ENCODE data around the gene PLCD3. TPM values are rescaled to one million over a fixed set of nuclear protein-coding genes. Genes with fewer than 3 reads are reported as not detected.
A peak's percentile ranks its signal among the peaks of the same experiment; 100 is the strongest.

PLCD3 gene
- polyA plus RNA-seq, 1 of the 3 experiments (the other 2 are of a cell fraction), result 59.7 TPM

DNA sequence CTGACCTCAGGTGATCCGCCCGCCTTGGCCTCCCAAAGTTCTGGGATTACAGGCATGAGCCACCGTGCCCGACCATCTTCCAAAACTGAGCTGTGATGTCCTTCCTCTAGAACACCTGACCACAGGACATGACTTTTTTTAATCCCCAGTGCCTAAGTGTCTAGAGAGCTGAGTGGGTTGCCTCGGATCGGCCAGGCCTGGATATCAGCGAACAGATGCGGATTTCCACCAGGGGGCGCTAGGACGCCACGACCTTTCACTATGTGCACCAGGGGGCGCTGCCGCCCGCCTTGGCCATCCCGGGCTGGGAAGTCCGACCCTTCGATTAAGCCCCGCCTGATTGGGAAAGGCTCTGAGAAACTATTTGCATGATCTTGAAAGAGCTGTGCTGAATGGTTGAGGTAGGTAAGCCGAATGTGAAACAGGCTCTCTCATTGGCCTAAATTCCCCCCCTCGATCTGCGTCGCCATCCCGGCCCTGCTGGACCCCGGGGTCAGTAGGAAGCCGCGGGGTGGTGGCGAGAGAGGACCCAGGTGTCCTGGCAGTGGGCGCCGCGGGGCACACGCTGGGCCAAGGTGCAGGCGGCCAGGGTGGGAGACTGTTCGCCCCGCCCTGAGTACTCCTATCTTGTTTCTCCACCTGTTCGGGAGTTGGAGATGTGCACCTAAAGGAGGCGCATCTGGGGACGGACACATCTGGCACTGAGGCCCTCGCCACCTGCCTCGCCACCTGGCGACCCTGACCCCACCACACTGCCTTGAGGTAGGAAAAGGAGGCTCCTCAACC lies 3.1 kb upstream of the PLCD3 start, which contains the start of gene ACBD4 (continued):
- TF ChIP-seq CHD2 (IDR thresholded peaks at IDR 0.05; ENCODE audit: low read length, partially characterized antibody) (peak; percentile 64), RCOR1 (IDR thresholded peaks at IDR 0.05; ENCODE audit: low read length) (peak; percentile 88), FOXM1 (IDR thresholded peaks at IDR 0.05; ENCODE audit: low read depth) (no peak), JUND (IDR thresholded peaks at IDR 0.05) (no peak), EZH2phosphoT487 (IDR thresholded peaks at IDR 0.05; ENCODE audit: borderline replicate concordance, low read depth) (no peak), RAD21 (IDR thresholded peaks at IDR 0.05; ENCODE audit: low read length) (peak; percentile 95)
- TF ChIP-seq, protein P1, sequence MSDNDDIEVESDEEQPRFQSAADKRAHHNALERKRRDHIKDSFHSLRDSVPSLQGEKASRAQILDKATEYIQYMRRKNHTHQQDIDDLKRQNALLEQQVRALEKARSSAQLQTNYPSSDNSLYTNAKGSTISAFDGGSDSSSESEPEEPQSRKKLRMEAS (IDR thresholded peaks at IDR 0.05; ENCODE audit: low read depth), result peak; percentile 37; the same call in 1 of the 2 replicates
- TF ChIP-seq, protein P2, sequence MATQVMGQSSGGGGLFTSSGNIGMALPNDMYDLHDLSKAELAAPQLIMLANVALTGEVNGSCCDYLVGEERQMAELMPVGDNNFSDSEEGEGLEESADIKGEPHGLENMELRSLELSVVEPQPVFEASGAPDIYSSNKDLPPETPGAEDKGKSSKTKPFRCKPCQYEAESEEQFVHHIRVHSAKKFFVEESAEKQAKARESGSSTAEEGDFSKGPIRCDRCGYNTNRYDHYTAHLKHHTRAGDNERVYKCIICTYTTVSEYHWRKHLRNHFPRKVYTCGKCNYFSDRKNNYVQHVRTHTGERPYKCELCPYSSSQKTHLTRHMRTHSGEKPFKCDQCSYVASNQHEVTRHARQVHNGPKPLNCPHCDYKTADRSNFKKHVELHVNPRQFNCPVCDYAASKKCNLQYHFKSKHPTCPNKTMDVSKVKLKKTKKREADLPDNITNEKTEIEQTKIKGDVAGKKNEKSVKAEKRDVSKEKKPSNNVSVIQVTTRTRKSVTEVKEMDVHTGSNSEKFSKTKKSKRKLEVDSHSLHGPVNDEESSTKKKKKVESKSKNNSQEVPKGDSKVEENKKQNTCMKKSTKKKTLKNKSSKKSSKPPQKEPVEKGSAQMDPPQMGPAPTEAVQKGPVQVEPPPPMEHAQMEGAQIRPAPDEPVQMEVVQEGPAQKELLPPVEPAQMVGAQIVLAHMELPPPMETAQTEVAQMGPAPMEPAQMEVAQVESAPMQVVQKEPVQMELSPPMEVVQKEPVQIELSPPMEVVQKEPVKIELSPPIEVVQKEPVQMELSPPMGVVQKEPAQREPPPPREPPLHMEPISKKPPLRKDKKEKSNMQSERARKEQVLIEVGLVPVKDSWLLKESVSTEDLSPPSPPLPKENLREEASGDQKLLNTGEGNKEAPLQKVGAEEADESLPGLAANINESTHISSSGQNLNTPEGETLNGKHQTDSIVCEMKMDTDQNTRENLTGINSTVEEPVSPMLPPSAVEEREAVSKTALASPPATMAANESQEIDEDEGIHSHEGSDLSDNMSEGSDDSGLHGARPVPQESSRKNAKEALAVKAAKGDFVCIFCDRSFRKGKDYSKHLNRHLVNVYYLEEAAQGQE (IDR thresholded peaks at IDR 0.05; ENCODE audit: low read depth, low read length), result no peak

DNA sequence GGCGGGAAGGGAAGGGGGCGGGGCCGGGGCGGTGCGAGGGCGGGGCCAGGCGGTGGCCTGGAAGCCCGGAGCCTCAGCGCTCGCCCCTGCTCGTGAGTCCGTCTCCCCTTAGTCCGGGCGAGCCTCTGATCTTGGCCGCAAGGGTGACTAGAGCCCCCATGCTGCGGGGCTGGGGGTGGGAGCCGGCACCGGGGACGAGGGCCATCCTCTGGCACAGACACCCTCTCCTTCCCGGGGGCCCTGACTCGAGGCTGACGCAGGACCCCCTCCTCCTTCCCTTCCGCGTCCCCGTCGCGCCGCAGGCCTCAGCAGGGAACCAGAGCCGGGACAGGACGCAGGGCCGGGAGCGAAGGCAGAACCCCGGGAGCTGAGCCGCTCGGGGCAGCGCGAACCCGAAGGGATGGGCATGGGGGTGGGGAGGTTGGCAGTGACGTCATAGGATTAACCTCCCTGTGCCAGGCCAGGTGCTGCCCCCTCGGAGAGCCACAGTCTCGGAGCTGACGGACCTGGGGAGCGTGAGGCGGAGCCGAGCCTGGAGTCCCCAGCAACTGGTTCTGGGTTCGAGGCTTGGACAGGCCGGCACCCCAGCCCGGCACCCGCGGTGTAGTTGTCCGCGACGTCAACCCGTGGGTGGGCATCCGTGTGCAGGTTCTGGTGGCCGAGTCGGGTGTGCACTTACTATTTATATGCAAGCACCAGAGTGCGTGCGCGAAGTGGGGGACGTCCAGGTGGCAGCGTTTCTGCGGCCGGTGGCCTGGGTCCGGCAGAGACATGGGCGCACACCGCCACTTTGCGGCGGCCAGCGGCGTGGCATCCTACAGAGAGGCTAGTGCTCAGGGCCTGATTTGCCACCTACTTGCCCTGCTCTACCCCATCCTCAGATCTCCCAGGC lies 503 bp upstream of the PLCD3 start:
- ChIA-PET CTCF (interaction anchor here (0.6 to 10.8 kb wide), 34 partner anchors 8 to 353 kb away, joined by 3 to 209 read pairs (median 4); partner anchors contain the start of genes DCAKD, EFTUD2, HEXIM1 and HEXIM2), POLR2A (interaction anchor here (1.1 kb wide), 1 partner anchor 17 kb away, joined by 3 read pairs; no protein-coding TSS in a partner anchor)
- no peaks in the 10 kb centered on the region for H4K20me1 ChIP-seq (ENCODE audit: insufficient read depth)
- peak; percentile 95 for DNase-seq
- H3K4me3 ChIP-seq (ENCODE audit: low read depth in 2 of 2, low read length in 1 of 2), result peak overlapping the region; percentile 88 to 99
- H2AFZ ChIP-seq (ENCODE audit: low read depth), result peak overlapping the region; percentile 90
- H3F3A ChIP-seq (replicated peaks; ENCODE audit: insufficient read depth), result peaks cover 13% of the 10 kb centered on the region
- H3K36me3 ChIP-seq (replicated peaks in 1 of 2; ENCODE audit: control insufficient read depth in 1 of 2, insufficient read depth in 2 of 2, low read length in 1 of 2), result no peaks in the 10 kb centered on the region
- 7% methylated on average over 6 of the region's 71 CpGs for WGBS (ENCODE audit: low lambda C conversion rate)
- peak overlapping the region; percentile 94 for H3K4me2 ChIP-seq
- H3K9me3 ChIP-seq, result no peaks in the 10 kb centered on the region
- H3K27me3 ChIP-seq (ENCODE audit: insufficient read depth), result no peaks in the 10 kb centered on the region
- H3K9ac ChIP-seq, result peak overlapping the region; percentile 88
- H3K27ac ChIP-seq (ENCODE audit: low read depth in 2 of 2, low read length in 1 of 2), result peak overlapping the region; percentile 93 to 96
- H3K4me1 ChIP-seq (ENCODE audit: control insufficient read depth in 1 of 2, insufficient read depth in 2 of 2, low read depth in 1 of 2, low read length in 1 of 2), result peaks cover 10 to 33% of the 10 kb centered on the region in 2 experiments; a peak in 2 of 4 replicates
- peaks cover 43% of the 10 kb centered on the region for H3K79me2 ChIP-seq (ENCODE audit: insufficient read depth)
- H3K9me2 ChIP-seq, result no peaks in the 10 kb centered on the region
- TF ChIP-seq, protein P3, sequence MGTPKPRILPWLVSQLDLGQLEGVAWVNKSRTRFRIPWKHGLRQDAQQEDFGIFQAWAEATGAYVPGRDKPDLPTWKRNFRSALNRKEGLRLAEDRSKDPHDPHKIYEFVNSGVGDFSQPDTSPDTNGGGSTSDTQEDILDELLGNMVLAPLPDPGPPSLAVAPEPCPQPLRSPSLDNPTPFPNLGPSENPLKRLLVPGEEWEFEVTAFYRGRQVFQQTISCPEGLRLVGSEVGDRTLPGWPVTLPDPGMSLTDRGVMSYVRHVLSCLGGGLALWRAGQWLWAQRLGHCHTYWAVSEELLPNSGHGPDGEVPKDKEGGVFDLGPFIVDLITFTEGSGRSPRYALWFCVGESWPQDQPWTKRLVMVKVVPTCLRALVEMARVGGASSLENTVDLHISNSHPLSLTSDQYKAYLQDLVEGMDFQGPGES (IDR thresholded peaks at IDR 0.05; ENCODE audit: low read depth, low read length), result no peak
- TF ChIP-seq SIN3A (IDR thresholded peaks at IDR 0.05; ENCODE audit: borderline replicate concordance, low read depth, low read length), result 0 out of 2 replicates have a peak, but pooled peaks have one; percentile 28
- no peak for TF ChIP-seq YY1 (IDR thresholded peaks at IDR 0.05; ENCODE audit: low read depth)
- TF ChIP-seq, protein P4, sequence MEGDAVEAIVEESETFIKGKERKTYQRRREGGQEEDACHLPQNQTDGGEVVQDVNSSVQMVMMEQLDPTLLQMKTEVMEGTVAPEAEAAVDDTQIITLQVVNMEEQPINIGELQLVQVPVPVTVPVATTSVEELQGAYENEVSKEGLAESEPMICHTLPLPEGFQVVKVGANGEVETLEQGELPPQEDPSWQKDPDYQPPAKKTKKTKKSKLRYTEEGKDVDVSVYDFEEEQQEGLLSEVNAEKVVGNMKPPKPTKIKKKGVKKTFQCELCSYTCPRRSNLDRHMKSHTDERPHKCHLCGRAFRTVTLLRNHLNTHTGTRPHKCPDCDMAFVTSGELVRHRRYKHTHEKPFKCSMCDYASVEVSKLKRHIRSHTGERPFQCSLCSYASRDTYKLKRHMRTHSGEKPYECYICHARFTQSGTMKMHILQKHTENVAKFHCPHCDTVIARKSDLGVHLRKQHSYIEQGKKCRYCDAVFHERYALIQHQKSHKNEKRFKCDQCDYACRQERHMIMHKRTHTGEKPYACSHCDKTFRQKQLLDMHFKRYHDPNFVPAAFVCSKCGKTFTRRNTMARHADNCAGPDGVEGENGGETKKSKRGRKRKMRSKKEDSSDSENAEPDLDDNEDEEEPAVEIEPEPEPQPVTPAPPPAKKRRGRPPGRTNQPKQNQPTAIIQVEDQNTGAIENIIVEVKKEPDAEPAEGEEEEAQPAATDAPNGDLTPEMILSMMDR (IDR thresholded peaks at IDR 0.05), result peak; percentile 74
- TF ChIP-seq, protein P1 (IDR thresholded peaks at IDR 0.05; ENCODE audit: low read depth), result peak; percentile 21; the same call in 1 of the 2 replicates
- peak; percentile 26; the same call in 1 of the 2 replicates for TF ChIP-seq TAF1 (IDR thresholded peaks at IDR 0.05; ENCODE audit: borderline replicate concordance, low read depth, low read length)
- no peak for TF ChIP-seq FOXJ3 (CRISPR knock-in tag; IDR thresholded peaks at IDR 0.05)
- TF ChIP-seq MEF2A (IDR thresholded peaks at IDR 0.05; ENCODE audit: borderline replicate concordance, low read depth), result no peak
- no peak for TF ChIP-seq FOSL2 (IDR thresholded peaks at IDR 0.05; ENCODE audit: borderline replicate concordance, low read depth)
- TF ChIP-seq RCOR1 (IDR thresholded peaks at IDR 0.05; ENCODE audit: low read length), result 0 out of 2 replicates have a peak, but pooled peaks have one; percentile 6
- TF ChIP-seq, protein P5, sequence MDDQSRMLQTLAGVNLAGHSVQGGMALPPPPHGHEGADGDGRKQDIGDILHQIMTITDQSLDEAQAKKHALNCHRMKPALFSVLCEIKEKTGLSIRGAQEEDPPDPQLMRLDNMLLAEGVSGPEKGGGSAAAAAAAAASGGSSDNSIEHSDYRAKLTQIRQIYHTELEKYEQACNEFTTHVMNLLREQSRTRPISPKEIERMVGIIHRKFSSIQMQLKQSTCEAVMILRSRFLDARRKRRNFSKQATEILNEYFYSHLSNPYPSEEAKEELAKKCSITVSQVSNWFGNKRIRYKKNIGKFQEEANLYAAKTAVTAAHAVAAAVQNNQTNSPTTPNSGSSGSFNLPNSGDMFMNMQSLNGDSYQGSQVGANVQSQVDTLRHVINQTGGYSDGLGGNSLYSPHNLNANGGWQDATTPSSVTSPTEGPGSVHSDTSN (IDR thresholded peaks at IDR 0.05), result no peak
- TF ChIP-seq GATA2 (CRISPR knock-in tag; IDR thresholded peaks at IDR 0.05), result no peak
